ENCODE results near the gene ARHGAP6.
"Not testable (repeated sequence)": the region's sequence is repeated elsewhere in the genome, so short reads cannot be mapped to it uniquely, and the experiment has no call there.

ARHGAP6 gene

DNA sequence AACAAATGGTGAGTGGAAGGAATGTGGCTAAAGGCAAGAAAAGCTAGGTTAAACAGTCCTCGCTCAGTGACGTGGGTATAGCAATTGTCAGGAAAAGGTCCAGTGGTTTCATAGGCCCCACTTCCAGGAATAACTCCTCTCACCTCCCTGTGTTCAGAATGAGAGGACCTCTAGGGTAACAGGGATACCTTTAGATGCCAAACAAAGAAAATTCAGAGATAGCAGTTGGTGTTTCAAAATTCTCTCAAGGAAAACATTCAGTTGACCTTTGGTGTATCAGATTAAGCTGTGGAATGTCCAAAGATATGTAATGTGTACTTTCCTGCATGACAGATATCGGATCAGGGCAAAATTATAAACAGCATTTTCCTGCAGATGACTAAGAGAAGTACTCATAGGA, 155.9 kb downstream of the ARHGAP6 start:
- no peak for DNase-seq

DNA sequence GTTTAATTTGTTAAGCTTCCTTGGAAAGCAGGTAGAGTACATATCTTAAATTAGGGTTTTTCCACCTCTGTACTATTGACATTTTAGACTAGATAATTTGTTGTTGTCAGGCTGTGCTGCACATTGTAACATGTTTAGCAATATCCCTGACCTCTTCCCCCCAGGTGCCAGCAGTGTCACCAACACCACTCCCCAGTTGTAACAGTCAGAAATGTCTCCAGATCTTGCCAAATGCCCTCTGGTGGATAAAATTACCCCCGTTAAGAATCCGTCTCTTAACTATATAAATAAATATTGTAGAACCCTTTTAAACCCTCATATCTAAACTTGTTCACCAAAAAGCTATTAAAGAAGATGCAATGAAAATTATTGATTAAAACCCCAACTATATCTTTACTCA, 161.5 kb downstream of the ARHGAP6 start:
- DNase-seq = no peak

DNA sequence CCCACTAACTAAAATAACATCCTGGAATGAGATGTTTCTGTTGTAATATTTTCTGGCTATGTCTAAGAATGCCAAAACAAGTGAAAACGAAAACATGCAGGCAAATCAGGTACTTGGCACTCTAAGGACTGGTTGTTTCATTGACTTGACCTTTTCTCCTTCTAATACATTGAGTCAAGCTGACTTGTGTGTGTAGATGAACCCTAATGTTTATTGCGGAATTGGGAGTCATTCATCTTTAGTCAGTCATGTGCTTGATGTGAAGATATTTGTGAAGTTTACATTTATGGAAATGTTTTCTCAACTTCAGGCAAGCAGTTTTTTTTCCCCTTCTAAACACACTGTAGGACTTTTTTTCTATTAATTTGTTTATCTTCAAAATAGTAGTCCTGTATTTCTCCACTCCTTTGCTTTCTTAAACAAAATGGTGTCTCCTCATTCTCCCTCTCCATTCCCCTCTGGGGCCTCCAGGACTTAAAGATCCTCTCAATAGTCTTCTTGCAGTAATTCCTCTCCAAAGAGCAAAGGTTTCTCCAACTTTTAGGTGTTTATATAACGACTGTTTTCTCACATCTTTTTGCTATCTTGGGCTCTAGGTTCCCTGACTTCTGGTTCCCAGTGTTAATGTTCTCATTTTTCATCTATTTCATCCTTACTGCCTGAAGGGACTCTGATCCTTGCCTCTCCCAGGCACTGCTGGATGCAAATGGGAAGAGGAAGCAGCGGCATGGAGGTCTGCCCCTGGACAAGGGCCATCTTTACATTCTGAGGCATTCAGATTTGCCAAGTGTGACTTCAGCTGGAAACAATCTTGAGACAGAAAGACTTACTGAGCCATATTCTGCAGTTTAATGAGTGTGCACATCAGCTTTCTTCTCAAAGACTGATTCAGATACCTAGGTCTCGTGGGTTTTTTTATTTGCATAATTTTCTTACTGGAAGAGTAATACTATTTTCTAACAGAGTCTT, 166.4 kb downstream of the ARHGAP6 start:
- DNase-seq = no peak

DNA sequence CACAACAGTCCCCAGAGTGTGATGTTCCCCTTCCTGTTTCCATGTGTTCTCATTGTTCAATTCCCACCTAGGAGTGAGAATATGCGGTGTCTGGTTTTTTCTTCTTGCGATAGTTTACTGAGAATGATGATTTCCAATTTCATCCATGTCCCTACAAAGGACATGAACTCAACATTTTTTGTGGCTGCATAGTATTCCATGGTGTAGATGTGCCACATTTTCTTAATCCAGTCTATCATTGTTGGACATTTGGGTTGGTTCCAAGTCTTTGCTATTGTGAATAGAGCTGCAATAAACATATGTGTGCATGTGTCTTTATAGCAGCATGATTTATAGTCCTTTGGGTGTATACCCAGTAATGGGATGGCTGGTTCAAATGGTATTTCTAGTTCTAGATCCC, 174.3 kb downstream of the ARHGAP6 start:
- DNase-seq = not testable (repeated sequence)

DNA sequence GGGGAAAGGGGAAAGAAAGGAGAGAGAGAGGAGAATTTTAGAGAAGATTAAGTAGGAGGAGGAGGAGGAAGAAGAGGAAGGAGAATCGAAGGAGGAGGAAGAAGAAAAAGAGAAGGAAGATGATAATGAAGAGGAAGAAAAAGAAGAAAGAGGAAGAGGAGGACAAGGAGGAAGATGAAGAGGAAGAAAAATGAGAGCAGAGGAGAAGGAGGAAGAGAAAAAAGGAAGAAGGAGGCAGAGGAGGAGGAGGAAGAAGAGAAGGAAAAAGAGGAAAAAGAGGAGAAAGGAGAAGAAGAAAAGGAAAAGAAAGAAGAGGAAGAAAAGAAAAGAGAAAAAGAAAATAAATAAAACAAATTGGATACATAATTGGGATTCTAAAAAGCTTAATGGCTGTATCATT, 181.4 kb downstream of the ARHGAP6 start:
- no peak for DNase-seq

DNA sequence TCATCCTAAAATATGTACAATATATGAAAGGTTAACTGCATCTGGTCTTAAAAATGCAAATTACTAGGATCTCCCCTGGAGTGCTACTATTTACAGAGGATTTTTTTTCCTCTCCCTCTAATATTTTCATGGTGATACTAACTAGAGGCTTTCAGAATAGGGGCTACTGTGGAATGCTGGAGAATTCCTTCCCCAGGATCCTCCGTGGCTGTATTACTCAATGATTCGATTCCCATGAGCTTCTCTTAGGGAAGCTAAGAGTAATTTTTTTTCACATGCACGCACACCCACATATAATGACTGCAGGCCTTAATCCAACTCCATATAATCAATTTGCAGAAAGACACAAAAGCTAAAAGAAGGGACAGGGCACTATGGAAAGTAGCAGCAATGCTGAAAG, 184.7 kb downstream of the ARHGAP6 start:
- DNase-seq = no peak

DNA sequence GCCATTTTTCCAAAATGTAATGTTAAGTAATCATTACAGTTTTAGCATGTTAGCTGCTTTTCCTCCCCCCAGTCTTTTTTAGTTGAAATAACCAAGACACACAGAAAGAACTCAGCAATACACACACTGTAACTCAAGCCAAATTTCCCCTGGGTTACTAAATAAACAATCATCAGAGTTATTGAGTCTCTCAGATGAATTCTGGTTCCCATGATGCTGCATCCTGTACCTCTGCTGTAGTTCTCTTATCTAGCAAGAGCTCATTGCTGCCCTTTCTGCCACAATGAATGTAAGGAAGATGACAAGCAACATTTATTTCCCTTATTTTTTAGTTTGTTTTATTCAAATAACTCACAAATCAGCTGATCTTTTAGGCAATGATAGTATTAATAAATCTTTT, 185.1 kb downstream of the ARHGAP6 start:
- DNase-seq = no peak

DNA sequence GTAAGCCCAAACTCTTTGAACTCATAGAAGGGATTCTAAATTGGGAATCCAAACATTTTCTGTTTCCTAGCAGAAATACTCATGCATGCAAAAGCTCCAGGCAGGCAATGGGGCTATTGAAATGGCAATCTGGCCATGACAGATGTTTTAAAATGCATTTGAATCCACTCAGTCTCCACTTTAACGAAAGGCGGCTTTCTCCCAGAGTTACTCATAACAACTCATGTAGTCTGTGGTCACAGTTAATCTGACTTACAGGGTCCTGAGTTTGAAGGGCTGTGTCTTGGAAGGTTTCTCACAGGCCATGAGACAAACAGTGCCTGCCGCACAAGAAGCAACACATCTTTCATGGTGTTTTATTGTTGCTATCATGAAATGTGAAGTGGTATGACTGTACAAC, 186.8 kb downstream of the ARHGAP6 start:
- no peak for DNase-seq

DNA sequence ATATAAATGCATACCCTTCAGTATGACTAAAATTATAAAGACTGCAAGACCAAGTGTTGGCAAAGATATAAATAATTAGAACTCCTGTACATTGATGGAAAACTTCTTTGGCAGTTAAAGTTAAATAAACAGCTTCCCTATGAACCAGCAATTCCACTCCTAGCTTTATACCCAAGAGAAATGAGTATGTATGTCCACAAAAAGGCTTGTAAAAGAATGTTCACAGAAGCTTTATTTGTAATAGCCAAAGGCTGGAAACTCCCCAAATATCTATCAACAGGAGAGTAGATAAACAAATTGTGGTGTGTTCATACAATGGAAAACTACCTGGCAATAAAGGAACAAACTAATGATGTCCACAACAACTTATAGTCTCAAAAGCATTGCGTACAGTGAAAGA, 187.7 kb downstream of the ARHGAP6 start:
- no peak for DNase-seq

DNA sequence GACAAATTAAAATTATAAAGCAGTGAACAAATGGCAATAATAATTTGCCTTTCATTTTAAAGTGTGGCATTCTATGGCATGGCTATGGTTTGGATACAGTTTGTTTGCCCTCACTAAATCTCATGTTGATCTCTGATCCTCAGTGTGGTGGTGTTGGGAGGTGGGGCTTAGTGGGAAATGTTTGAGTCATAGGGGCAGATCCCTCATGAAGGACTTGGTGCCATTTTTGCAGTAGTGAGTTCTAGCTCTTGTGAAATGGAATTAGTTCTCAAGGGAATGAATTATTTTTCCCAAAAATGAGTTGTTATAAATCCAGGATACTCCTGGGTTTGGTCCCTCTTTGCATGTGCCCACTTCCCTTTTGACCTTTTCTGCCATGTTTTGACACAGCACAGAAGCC, 191.1 kb downstream of the ARHGAP6 start:
- DNase-seq = no peak

DNA sequence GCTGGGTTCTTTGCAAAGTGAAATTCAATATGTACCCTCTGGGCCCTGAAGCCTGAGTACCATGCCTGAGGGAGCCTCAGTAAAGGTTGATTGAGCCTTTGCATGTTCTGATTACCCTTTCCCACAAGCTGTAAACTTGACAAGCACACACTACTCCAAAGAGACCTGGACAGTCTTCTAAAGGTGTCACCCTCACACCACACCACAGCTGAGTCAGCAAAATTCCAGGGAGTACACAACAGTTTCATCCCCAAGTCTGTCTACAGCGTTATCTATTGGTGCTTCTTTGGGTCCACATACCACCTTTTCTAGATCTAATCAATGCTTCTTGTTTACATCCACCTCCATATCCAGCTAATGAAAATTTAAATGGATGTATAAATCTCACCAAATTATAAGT, 191.7 kb downstream of the ARHGAP6 start:
- DNase-seq = no peak

DNA sequence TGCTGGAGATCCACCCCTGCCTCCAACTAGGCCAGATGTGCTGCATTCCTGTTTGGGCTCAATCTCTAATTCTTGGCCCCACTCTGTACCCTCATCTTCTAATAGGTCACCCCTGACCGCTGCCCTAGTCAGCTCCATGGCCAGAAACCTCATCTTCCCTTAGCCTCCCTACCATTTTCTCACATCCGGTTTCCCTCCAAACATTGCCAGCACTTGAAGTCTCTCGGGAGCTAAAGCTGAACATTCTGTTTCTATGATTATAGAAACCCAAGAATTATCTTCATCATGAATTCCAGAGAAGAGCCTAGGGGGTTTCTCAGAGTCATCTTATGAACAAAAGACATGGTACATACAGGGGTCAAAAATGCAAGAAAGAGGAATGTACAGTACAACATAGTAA, 192.8 kb downstream of the ARHGAP6 start:
- DNase-seq = no peak

DNA sequence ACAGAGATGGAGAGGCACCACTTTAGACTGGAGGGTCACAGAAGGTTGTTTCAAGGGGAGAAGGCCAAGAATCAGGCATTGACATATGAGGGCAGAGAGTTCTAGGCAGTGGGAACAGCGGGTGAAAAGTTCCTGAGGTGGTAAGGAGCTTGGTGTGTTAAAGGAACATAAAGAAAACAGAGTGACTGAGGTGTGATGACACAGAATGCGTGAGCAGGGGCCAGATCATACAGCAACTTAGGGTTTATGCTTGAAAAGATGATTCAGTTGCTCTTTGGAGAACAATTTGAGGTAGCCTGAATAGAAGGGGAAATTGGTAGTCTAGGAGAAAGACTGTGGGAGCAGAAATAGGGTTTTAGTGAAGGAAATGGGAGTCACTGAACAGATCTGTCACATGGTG, 193.3 kb downstream of the ARHGAP6 start:
- DNase-seq = no peak

DNA sequence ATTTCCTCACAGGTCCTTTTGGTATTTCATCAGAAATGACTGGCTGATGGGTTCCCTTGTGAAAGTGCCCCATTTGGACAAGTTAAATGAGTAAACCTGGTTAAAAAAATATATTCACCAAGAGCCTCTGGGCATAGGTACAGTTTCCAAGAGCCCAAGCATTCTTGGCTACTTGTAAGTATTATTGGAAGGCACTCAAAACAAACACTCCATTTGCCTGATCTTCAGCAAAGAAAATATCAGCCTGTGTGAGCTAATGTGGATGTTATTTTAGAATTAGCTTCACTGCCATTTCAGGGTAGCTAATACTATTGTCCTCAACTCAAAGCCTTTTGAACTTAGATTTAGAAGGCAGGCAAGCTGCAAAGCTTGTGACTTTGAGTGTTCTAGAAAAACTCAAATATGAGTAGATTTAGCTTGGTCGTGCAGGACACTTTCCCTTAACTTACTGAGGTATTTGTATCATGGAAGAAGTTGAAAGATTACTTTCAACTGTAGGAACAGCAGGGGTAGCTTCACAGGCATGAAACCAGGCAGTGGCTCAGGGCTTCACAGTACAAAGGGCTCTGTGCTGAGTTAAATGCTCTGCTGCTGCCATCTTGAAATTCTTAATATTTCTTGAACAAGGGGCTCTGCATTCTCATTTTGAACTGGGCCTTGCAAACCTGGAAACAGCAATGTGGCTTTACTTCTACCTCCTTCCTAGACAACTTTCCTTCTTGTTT, 195.3 kb downstream of the ARHGAP6 start:
- DNase-seq = no peak

DNA sequence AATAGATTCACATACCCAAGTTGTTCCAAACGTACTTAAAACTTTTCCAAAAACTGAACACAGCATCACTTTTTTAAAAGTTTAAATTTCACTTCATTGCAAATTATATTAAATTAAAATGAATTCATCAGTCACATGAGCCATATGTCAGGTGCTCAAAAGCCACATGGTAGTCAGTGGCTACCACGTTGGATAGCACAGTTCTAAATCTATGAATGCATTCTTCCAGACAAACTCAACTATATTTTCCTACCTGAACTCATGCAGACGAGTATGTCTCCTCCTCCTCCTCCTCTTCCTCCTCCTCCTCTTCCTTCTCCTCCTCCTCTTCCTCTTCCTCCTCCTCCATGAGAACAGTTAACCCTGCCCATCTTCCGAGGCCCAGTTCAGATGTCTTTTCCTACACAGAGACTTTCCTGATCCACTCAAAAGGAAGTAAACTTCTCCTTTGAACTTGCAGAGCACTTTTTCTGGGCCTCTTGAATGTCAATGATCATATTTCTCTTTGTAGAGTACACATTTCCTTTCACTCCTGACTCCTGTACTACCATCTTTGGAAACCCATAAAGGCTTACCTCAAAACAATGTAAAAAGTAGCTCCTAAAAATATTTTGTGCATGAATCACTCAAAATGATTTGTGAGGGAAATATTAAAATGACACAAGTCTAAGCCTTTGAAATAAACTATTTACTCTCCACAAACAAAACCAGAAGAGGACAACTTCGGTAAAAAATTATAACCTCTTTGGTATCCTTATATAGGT, 199.9 kb downstream of the ARHGAP6 start:
- no peak for DNase-seq

DNA sequence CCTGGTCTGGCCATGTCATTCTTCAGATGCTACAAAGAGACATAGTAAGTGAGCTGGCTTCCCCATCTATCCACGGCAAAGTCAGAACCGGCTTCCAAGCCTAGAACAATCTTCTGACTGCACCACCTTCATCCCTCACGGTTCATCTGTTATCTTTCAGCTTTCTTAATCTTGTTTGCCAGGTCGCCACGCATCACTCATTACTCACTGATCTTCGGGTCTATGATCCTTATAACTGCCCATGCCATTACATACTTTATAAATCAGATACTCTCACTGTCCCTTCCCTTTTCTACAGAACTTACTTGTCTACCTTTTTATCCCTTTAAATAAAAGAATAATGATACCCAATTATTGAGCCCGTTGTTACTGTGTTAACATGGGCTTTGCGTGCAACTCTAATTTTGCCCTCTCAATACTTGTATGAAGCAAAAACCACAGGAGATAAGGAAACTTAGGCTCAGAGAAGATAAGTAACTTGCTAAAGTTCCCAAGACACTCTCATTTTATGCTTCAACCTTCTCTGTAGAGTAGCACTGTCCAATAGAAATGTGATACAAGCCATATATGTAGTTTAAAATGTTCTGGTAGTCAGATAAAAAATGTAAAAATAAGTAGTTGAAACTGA, 200.8 kb downstream of the ARHGAP6 start:
- no peak for DNase-seq

DNA sequence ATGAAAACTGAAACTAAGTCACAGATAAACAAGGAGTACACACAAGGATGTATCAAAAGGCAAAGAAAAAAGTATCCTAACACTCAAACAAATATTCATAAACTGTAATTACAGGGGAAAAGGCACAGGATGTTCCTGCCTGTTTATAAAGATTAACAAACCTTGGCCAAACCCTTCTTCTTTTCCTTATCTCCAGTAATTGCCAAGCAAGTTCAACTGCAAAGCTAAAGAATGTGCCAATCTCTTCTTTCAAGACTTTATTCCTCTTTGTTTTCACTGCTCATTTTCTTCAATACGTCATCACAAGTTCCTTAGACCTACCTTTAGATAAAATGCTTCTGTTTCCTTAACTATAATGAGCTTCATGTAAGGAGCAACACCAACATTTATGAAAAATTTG, 201.3 kb downstream of the ARHGAP6 start:
- DNase-seq = no peak

DNA sequence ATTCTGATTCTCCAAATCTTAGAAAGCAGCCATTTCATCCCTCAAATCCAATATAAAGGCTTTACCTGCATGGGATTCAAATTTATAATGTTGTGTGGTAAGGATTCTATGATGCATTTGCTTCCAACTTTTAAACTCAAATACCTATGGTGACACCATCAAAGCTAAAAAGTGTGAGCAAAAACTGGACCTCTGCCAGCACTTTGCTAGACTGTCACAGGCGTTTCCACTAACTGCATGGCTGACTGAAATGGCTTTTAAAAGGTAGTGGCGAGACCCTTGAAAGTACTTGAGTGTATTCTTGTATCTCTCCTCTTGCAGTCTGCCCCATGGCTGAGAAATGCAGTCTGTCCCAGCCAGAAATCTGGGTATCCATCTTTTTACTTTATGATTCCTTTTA, 203.1 kb downstream of the ARHGAP6 start:
- no peak for DNase-seq

DNA sequence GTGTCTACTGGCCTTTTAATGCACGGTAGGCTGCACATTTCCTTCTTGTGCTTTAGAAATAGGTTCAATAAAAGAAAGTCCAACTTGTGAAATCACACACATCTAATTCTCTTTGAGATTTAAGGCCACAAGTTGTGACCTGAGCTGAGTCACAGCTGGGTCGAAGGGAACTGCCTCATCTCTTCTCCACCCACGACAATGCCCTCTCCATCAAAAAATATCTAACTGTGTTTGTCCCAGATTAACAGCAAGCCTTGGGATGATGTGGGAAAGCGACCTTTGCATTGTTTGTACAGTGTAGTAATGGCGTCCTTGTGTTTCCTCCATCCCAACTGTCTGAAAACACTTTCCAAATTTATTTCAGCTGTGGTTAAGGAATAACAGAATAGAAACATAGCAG, 203.6 kb downstream of the ARHGAP6 start:
- DNase-seq = no peak

DNA sequence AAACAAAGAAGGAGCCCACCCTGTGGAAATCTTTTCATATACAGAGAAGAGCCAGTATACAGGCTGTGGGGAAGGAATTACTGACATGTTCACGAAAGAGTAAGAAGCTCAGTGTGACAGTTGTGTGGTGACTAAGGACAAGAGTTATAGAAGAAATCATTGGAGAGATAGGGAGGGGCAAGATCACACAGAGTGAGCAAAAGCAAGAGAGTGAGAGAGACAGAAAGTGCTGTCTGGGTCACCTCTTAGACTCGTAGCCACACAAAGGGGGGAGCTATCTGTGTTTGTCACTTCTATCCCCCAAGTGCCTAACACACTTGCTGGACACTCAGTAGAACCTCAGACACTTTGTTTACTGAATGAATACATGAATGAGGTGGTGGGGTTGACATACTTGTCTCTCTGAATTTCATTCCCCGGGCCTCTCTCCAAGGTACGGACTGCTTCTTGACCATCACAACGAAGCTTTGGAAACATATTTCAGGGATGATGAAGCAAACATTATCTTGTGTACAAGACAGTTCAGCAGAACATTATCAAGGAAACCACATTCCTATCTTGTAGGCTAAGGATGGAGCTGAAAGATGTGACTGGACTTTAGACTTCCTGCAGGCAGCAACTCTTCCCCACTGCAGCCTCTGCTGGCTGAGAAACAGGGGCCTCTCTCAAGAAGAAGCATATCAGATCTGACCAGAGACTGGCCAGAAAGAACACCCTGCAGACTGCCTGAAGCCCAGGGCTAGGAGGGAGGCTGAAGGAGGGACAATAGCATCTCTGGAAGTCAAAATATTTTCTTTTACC, 204.3 kb downstream of the ARHGAP6 start:
- no peak for DNase-seq

DNA sequence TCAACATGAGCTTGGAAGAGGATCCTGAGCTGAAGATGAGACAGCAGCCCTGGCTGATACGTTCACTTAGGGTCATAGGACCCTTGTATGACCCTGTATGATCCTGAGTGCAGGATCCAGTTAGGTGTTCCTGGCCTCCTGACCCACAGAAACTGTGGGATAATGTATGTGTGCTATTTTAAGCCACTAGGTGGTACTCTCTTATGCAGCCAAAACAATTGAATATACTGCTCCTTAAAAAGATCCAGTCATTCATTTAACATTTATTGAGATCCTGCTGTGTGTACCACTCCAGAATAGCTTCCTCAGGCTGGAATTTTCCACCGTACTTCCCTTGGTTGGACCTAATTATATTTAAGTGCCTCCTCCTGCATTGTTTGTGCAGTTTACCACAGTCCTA, 205.4 kb downstream of the ARHGAP6 start:
- no peak for DNase-seq

DNA sequence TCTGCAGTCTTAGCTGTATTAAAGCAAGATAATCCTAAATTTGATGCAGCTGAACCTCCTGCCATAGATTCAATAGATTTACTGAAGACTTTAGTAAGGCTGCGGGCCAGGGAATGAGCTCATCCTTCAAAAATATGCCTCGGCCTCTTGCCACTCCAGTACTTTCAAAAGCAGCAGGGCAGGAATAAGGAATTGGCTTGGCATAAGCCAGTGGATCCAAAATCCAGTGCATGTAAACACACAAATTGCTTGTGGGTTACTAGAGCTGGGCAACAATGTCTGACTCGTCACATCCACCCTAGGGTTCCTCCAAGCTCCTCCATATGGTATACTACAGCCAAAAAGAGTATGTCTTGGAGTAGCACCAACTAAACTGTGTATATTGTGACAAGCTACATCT, 207.6 kb downstream of the ARHGAP6 start:
- DNase-seq = no peak

All from stimulated activated CD4-positive, alpha-beta T cell treated with anti-CD3 and anti-CD28 coated beads, Interleukin-4, amount 100 ng/mL, for 1 hour (primary cell).